ENCODE data around the gene LILRB3.

GRCh38 chr19:54186934-54187381 is 35.8 kb downstream of the LILRB3 start:
- TF ChIP-seq CTCF (IDR thresholded peaks at IDR 0.05) (no peak), POLR2AphosphoS5 (IDR thresholded peaks at IDR 0.05) (no peak), EP300 (IDR thresholded peaks at IDR 0.05) (no peak)

All from suprapubic skin (tissue), 4 donors.